ENCODE results near the gene HMGN3. TPM values are rescaled to one million over a fixed set of nuclear protein-coding genes. Genes with fewer than 3 reads are reported as not detected.
A peak's percentile ranks its signal among the peaks of the same experiment; 100 is the strongest.

The HMGN3 gene
- total and polyA plus RNA-seq, 8 donors = 106 to 274 (median 248) TPM

GRCh38 chr6:79202556-79202955, 31.9 kb downstream of the HMGN3 start:
- TF ChIP-seq, protein P1, sequence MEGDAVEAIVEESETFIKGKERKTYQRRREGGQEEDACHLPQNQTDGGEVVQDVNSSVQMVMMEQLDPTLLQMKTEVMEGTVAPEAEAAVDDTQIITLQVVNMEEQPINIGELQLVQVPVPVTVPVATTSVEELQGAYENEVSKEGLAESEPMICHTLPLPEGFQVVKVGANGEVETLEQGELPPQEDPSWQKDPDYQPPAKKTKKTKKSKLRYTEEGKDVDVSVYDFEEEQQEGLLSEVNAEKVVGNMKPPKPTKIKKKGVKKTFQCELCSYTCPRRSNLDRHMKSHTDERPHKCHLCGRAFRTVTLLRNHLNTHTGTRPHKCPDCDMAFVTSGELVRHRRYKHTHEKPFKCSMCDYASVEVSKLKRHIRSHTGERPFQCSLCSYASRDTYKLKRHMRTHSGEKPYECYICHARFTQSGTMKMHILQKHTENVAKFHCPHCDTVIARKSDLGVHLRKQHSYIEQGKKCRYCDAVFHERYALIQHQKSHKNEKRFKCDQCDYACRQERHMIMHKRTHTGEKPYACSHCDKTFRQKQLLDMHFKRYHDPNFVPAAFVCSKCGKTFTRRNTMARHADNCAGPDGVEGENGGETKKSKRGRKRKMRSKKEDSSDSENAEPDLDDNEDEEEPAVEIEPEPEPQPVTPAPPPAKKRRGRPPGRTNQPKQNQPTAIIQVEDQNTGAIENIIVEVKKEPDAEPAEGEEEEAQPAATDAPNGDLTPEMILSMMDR (IDR thresholded peaks at IDR 0.05) = no peak
- H3K4me3 ChIP-seq = no peak overlapping the region
- H3K27me3 ChIP-seq = no peaks in the 10 kb centered on the region
- peaks cover 0 to 25% of the 10 kb centered on the region in 2 donors for H3K36me3 ChIP-seq
- DNase-seq = no peak
- ATAC-seq = no peak
- H3K9me3 ChIP-seq = no peaks in the 10 kb centered on the region
- H3K27ac ChIP-seq = no peak overlapping the region
- H3K4me1 ChIP-seq = no peaks in the 10 kb centered on the region
- intact Hi-C loops (cut with DNase I) = no loop called here

DNA sequence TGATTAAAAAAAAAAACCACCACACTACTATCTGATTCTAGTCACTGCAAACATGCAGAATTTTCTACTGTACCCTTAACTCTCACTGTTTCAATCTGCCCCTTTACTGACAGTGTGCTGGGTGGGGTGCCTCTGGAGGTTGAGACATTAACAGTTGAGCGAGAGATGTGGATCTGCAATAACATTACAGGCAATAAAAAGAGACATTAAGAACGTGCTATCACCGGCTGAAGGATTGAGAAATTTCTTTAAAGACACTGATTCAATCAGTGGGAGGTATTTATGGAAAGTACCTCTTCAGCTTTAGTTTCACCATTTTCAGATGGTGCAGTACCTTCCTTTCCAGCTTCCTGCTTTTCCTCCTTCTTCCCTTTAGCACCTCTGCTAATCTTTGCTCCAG, 32.5 kb downstream of the HMGN3 start:
- TF ChIP-seq, protein P1 (IDR thresholded peaks at IDR 0.05) = no peak
- DNase-seq (no peak), ATAC-seq (no peak)
- peaks cover 0 to 25% of the 10 kb centered on the region in 2 donors for H3K36me3 ChIP-seq
- no peaks in the 10 kb centered on the region for H3K4me1 ChIP-seq
- intact Hi-C loops (cut with DNase I) = no loop called here
- no peaks in the 10 kb centered on the region for H3K27me3 ChIP-seq
- no peak overlapping the region for H3K27ac ChIP-seq
- no peaks in the 10 kb centered on the region for H3K9me3 ChIP-seq
- no peak overlapping the region for H3K4me3 ChIP-seq

DNA sequence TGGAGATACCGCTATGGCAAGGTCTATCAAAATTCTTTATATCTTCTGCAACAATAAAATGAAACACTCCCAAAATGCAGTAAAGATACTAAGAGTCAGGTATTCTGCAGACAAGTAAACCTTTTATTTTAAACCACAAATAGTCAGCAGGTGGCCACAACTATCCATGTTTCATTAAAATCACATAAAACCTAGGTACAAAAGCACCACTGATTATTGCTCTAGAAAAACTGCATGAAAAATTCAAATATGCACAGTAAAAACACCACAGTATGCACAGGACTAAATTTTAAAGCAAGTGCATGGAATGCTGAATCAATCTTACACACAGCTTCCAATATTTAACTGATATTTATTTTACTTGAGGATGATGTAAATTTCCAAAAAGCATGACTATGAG, 33.3 kb downstream of the HMGN3 start:
- Histone ChIP-seq H3K36me3 (peaks cover 0 to 18% of the 10 kb centered on the region in 2 donors), H3K27ac (no peak overlapping the region), H3K27me3 (no peaks in the 10 kb centered on the region), H3K9me3 (no peaks in the 10 kb centered on the region), H3K4me1 (no peaks in the 10 kb centered on the region), H3K4me3 (no peak overlapping the region)
- intact Hi-C loops (cut with DNase I) = no loop called here
- TF ChIP-seq, protein P1 (IDR thresholded peaks at IDR 0.05) = no peak
- ATAC-seq (no peak), DNase-seq (no peak)

DNA sequence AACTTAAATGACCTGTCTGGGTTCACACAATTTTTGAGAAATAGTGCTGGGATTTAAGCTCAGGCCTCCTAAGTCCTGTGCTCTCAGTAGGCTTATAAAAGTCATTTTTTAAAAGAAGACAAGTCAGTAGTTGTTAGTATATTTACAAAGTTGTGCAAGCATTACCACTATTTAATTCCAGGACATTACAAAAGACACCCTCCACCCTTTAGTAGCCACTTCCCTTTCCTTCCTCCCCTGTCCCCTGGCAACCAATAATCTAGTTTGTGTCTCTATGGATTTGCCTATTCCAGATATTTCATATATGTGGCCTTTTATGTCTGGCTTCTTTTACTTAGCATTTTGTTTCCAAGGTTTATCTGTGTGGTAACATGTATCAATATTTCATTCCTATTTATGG, 37.6 kb downstream of the HMGN3 start:
- H3K27me3 ChIP-seq = no peaks in the 10 kb centered on the region
- TF ChIP-seq, protein P1 (IDR thresholded peaks at IDR 0.05) = no peak
- intact Hi-C loops (cut with DNase I) = no loop called here
- H3K4me1 ChIP-seq = no peaks in the 10 kb centered on the region
- no peak overlapping the region for H3K4me3 ChIP-seq
- peak; percentile 27 for ATAC-seq
- peaks cover 0 to 2% of the 10 kb centered on the region in 2 donors for H3K36me3 ChIP-seq
- no peak for DNase-seq
- no peaks in the 10 kb centered on the region for H3K9me3 ChIP-seq
- H3K27ac ChIP-seq = no peak overlapping the region

GRCh38 chr6:79193971-79194370, 40.5 kb downstream of the HMGN3 start:
- Histone ChIP-seq H3K4me1 (no peaks in the 10 kb centered on the region), H3K27ac (no peak overlapping the region), H3K9me3 (peaks cover 0 to 6% of the 10 kb centered on the region in 2 donors), H3K36me3 (no peaks in the 10 kb centered on the region), H3K27me3 (no peaks in the 10 kb centered on the region), H3K4me3 (no peak overlapping the region)
- ATAC-seq (no peak), DNase-seq (no peak)
- intact Hi-C loops (cut with DNase I) = no loop called here
- TF ChIP-seq, protein P1 (IDR thresholded peaks at IDR 0.05) = no peak

All from left lung (tissue), 10 donors.